BLaER1 (cell line): Measurements from ENCODE around the gene MBP.
"Not testable (repeated sequence)": the region's sequence is repeated elsewhere in the genome, so short reads cannot be mapped to it uniquely, and the experiment has no call there.

Experiments
- H3K27ac ChIP-seq: shearing (Covaris generic); formaldehyde crosslinking; 2 replicates; pipeline ENCODE4 v1.8.1; 2022
- H3K27me3 ChIP-seq: shearing (Covaris generic); formaldehyde crosslinking; 2 replicates; pipeline ENCODE4 v1.8.1; 2022
- H3K36me3 ChIP-seq: shearing (Covaris generic); formaldehyde crosslinking; 2 replicates; pipeline ENCODE4 v1.8.1; 2022
- H3K4me1 ChIP-seq: shearing (Covaris generic); formaldehyde crosslinking; 2 replicates; pipeline ENCODE4 v1.8.1; 2022
- H3K4me2 ChIP-seq: shearing (Covaris generic); formaldehyde crosslinking; 2 replicates; pipeline ENCODE4 v1.8.1; 2022
- H3K4me3 ChIP-seq: shearing (Covaris generic); formaldehyde crosslinking; 2 replicates; pipeline ENCODE4 v1.8.1; 2022
- H3K9ac ChIP-seq: shearing (Covaris generic); formaldehyde crosslinking; 2 replicates; pipeline ENCODE4 v1.8.1; 2022
- H3K9me3 ChIP-seq: shearing (Covaris generic); formaldehyde crosslinking; 2 replicates; pipeline ENCODE4 v1.8.1; 2022
- H4K20me1 ChIP-seq: shearing (Covaris generic); formaldehyde crosslinking; 2 replicates; pipeline ENCODE4 v1.8.1; 2022
- Cebpa-rat ChIP-seq: shearing (Covaris generic); IDR thresholded peaks from 2 replicates; pipeline ENCODE4 v1.8.1; 2022

Gene MBP

DNA sequence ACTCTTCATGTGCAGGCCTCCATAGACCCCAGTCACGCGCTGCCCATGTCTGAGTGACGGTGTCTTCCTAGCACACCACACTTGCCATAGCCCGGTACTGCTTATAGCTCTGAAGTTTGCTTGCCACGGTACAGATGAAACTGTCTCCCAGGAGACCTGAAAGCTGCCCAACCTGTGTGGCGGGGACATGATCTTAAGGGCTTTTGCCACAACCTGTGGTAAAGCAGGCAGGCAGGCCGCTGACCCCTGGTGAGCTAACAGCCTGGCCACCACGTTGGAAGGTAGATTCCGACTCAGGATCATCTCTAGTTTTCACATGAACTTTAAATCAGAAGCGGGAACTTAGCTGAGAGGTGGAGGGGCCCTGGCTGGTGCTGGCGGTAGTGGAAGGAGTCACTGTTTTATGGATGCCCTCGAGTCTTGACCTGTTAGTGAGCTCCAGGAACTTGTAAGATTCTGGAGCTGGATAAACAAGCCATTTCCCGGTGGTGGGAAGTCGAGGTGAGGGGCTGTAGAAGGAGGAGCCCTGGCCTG, 156.9 kb downstream of the MBP start:
- Histone ChIP-seq H3K9me3 (no peaks in the 10 kb centered on the region), H3K4me1 (peaks cover 35% of the 10 kb centered on the region), H4K20me1 (no peaks in the 10 kb centered on the region), H3K9ac (no peak overlapping the region), H3K27ac (no peak overlapping the region), H3K36me3 (peaks cover 16% of the 10 kb centered on the region; the same call in 1 of the 2 replicates), H3K27me3 (no peaks in the 10 kb centered on the region), H3K4me2 (no peak overlapping the region), H3K4me3 (no peak overlapping the region)
- no peak for TF ChIP-seq Cebpa-rat

DNA sequence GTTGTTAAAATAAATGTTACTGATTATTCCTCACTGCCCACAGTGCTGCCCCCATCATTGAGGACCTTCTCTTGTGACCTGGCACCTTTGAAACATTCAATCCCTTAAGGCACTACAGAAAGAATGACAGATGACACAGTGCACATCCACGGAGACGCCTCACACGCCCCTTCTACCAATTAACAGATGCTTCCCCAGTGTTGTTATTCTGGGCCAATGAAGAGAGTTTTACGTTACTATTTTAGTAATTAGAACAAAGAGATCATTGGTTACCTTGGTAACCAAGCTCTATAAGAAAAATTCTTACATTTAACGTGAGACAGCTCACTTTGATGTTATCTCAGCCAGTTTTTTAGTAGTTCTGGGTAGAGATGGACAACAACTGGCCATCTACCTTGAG, 158.2 kb downstream of the MBP start:
- H3K27me3 ChIP-seq: no peaks in the 10 kb centered on the region
- TF ChIP-seq Cebpa-rat: no peak

DNA sequence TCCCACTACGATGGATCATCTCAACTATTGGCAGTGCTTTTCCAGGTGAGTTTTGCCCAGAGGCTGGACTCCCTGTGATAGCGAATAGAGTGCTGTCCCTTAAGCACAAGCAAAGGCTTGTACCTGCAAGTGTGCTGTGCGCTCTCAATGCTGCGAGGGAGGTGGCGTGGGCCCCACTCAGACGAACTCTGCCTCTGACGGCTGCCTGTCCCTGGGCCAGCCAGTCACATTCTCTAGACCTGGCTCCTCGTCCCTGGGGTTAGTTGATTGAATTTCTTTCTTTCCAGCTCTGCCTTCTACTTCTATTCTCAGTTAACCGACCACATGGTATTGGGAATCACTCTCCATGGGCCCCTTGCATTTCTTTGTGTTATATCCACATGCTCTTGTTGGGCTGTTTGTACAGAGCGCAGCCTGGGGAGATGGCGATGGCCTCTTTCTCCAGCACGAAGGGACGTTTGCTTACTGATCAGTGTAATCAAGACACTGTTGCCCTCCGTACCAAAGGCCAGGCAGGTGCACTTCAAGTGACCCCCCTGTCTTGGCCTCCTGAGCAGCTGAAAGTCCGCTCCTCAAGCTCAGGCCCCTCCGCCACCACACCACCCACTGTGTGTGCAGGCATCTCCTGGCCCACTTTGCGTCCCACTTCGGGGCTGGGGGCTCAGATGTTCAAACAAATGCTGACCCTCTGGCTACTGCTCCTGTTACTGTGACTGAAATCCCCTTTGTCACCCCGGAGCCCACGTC, 158.9 kb downstream of the MBP start:
- no peak overlapping the region for H3K9ac ChIP-seq
- no peak for TF ChIP-seq Cebpa-rat

More for the DNA sequence above, 158.2 kb downstream of the MBP start:
- H3K9me3 ChIP-seq: no peaks in the 10 kb centered on the region
- H3K27ac ChIP-seq: no peak overlapping the region
- no peaks in the 10 kb centered on the region for H4K20me1 ChIP-seq
- no peak overlapping the region for H3K4me3 ChIP-seq
- peaks cover 16% of the 10 kb centered on the region; the same call in 1 of the 2 replicates for H3K36me3 ChIP-seq
- H3K4me2 ChIP-seq: peak overlapping the region; percentile 35
- H3K9ac ChIP-seq: no peak overlapping the region
- peaks cover 23% of the 10 kb centered on the region for H3K4me1 ChIP-seq

DNA sequence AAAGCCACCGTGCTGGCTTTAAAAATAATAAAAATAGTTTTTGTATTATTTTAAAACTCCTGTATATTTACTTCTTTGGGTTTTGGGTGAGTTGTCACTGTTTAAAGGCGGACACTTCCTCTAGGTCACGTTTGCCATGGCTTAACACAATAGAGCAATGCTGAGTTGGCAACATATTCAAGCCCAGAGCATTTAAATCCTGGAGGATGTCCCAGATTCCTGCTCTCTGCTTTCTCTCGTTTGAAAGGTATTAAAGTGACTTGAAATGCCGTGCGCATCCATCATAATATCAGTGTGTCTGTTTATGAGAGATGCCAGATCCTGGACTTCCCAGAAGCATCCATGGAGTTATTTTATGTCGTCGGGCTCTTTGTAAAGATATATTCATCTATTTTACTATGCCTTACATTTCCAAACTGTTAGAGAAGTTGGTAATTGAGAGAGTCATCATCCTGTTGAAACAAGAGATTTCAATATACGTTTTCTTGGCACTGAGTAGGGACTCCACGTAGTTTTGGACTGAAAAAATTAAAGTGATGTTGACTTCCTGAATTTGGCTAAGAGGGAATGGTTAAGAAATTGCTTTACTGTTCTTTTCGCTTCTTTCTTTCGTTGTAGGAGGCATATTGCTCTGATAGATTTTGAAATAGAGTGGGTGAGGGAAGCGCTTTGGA, 159.6 kb downstream of the MBP start:
- TF ChIP-seq Cebpa-rat: no peak
- no peak overlapping the region for H3K4me2 ChIP-seq
- H3K27ac ChIP-seq: no peak overlapping the region
- peaks cover 28% of the 10 kb centered on the region for H3K36me3 ChIP-seq
- H4K20me1 ChIP-seq: no peaks in the 10 kb centered on the region
- no peaks in the 10 kb centered on the region for H3K27me3 ChIP-seq
- H3K9me3 ChIP-seq: no peaks in the 10 kb centered on the region
- H3K4me1 ChIP-seq: peaks cover 18% of the 10 kb centered on the region
- H3K4me3 ChIP-seq: no peak overlapping the region
- H3K9ac ChIP-seq: no peak overlapping the region

More for the DNA sequence above, 158.9 kb downstream of the MBP start:
- Histone ChIP-seq H3K9me3 (no peaks in the 10 kb centered on the region), H3K4me2 (peak overlapping the region; percentile 35), H4K20me1 (no peaks in the 10 kb centered on the region), H3K36me3 (peaks cover 21% of the 10 kb centered on the region), H3K27me3 (no peaks in the 10 kb centered on the region), H3K27ac (no peak overlapping the region), H3K4me3 (no peak overlapping the region), H3K4me1 (peaks cover 18% of the 10 kb centered on the region)

DNA sequence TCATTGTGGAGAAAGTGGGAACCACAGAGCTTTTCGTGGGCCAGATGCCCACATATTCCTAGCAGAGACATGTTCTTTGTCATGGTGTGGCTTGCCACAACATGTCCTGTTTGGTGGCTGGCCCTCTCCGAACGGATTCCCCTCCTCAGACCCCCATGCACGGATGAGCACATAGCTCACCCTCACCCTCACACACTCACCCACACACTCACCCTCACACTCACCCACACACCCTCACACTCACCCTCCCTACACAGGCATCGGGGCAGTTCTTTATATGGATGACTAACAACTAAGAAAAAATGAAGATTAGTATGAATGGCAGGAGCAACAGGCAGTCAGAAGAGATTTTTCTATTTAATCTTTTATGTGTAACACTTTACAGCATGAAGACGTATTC, 160.3 kb downstream of the MBP start:
- no peak overlapping the region for H3K4me2 ChIP-seq
- TF ChIP-seq Cebpa-rat: no peak
- no peaks in the 10 kb centered on the region for H4K20me1 ChIP-seq
- peaks cover 18% of the 10 kb centered on the region for H3K4me1 ChIP-seq
- H3K27ac ChIP-seq: no peak overlapping the region
- no peaks in the 10 kb centered on the region for H3K9me3 ChIP-seq
- H3K4me3 ChIP-seq: no peak overlapping the region
- H3K9ac ChIP-seq: no peak overlapping the region
- no peaks in the 10 kb centered on the region for H3K27me3 ChIP-seq
- peaks cover 30% of the 10 kb centered on the region for H3K36me3 ChIP-seq

DNA sequence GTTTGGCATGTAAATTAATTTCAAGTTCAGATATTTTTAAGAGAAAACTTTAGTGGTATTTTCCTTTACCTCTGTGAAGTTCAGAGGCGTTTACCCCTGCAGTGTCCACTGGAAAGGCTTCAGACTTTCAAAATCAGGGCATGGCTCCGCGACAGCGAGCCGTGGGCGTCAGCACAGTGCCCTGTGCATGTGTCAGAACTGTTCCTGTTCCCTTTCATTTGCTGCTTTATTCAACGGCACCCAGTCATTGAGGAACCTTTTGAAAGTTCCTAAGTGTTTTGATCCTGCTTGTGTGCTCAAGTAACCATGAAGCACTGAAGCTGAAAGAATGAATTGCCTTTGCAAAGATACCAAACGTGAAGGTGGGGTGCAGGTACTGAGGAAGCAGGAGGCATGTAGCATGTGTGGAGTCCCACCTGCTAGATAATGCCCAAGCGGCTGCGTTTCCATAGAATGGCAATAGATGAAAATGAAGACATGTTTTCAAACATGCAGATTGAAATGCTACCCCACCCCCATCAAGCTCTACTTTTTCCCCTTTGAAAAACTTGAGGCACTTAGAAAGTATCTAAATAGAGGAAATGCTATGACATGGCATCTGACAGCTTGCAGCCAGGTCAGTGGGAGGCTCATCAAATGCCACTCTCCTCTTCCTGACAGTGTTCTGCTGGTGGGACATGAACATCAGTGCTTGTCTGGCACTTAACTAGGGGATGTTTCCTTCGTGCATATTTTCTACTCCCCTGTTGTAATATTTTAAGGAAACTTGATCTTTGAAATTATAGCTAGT, 161.6 kb downstream of the MBP start:
- Histone ChIP-seq H3K9ac (no peak overlapping the region), H3K27ac (no peak overlapping the region), H3K9me3 (peaks cover 9% of the 10 kb centered on the region), H3K4me2 (no peak overlapping the region), H4K20me1 (no peaks in the 10 kb centered on the region), H3K27me3 (no peaks in the 10 kb centered on the region), H3K4me3 (no peak overlapping the region), H3K4me1 (peaks cover 24% of the 10 kb centered on the region), H3K36me3 (peaks cover 37% of the 10 kb centered on the region)
- TF ChIP-seq Cebpa-rat: no peak

DNA sequence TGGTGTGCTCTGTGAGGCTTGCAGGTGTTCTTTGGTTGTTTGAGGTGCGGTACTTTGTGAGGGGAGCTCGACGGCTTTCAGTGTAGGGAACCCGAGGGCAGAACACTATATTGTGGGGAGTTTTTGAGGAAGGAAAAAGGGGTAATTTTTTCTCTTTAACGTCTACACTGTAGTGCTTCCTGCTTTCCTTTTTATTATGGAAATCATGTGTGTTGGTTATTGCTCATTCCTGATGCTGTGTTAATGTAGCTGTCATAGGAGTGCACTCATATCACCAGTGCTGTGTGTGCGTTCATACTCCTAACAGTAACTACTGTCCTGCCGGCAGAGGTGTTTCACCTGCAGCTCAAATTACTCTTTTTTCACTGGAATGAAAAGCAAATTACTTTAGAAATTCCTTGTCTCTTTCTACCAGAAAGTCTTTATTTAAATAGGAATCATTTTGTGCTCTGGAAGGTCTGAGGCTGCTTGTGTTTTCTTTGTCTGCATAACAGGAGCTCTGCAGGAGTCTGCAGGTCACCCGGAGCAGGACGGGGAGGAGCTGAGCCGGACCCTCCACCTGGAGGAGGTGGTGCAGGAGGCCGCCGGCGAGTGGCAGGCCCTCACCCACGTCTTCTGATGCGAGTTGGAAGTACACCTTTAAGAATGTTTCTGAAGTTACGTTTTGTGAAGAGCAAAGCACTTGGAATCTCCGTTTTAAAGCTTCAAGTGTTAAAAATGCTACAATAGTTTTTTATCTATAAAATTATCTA, 164.7 kb downstream of the MBP start:
- H3K36me3 ChIP-seq: peaks cover 34% of the 10 kb centered on the region
- H3K27me3 ChIP-seq: no peaks in the 10 kb centered on the region
- no peaks in the 10 kb centered on the region for H4K20me1 ChIP-seq
- peaks cover 38% of the 10 kb centered on the region for H3K4me1 ChIP-seq
- H3K4me3 ChIP-seq: no peak overlapping the region
- peaks cover 15% of the 10 kb centered on the region for H3K9me3 ChIP-seq
- no peak overlapping the region for H3K9ac ChIP-seq
- no peak overlapping the region for H3K4me2 ChIP-seq
- TF ChIP-seq Cebpa-rat: no peak
- H3K27ac ChIP-seq: no peak overlapping the region

DNA sequence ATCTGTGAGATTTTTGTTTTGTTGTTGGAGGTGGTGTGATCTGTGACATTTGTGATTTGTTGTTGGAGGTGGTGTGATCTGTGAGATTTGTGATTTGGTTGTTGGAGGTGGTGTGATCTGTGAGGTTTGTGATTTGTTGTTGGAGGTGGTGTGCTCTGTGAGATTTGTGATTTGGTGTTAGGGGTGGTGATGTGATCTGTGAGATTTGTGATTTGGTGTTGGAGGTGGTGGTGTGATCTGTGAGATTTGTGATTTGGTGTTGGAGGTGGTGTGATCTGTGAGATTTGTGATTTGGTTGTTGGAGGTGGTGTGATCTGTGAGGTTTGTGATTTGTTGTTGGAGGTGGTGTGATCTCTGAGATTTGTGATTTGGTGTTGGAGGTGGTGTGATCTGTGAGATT, 165.3 kb downstream of the MBP start:
- not testable (repeated sequence) for H4K20me1 ChIP-seq, H3K4me3 ChIP-seq, H3K27me3 ChIP-seq, H3K4me2 ChIP-seq, H3K9ac ChIP-seq, H3K27ac ChIP-seq
- H3K4me1 ChIP-seq: peaks cover 38% of the 10 kb centered on the region
- H3K36me3 ChIP-seq: peaks cover 40% of the 10 kb centered on the region
- H3K9me3 ChIP-seq: peaks cover 15% of the 10 kb centered on the region

DNA sequence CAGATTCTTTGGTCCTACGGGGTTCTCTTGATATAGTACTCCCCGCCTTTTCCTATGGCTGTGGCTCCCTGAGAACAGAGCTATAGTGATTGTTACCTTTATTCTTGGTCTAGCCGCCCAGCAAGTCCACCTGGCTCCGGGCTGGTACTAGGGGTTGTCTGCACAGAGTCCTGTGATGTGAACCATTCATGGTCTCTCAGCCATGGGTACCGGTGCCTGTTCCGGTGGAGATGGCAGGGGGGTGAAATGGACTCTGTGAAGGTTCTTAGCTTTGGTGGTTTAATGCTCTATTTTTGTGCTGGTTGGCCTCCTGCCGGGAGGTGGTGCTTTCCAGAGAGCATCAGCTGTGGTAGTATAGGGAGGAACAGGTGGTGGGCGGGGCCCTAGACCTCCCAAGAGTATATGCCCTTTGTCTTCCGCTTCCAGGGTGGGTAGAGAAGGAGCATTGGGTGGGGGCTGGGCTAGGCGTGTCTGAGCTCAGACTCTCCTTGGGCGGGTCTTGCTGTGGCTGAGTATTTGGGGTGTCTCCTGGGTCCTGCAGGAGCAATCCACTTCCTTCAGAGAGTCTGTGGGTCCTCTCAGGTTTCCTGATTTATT, 166.9 kb downstream of the MBP start:
- H3K9me3 ChIP-seq: peaks cover 20% of the 10 kb centered on the region
- peaks cover 33% of the 10 kb centered on the region for H3K4me1 ChIP-seq
- H3K9ac ChIP-seq, H3K27me3 ChIP-seq, H3K4me3 ChIP-seq, H4K20me1 ChIP-seq: not testable (repeated sequence)
- H3K4me2 ChIP-seq: peak overlapping the region; percentile 55
- peaks cover 56% of the 10 kb centered on the region for H3K36me3 ChIP-seq
- H3K27ac ChIP-seq: peak overlapping the region; percentile 51; the same call in 1 of the 2 replicates
